ENCODE results near the gene CNTNAP2. TPM values are rescaled to one million over a fixed set of nuclear protein-coding genes. Genes with fewer than 3 reads are reported as not detected.
A peak's percentile ranks its signal among the peaks of the same experiment; 100 is the strongest.
"Not testable (repeated sequence)": the region's sequence is repeated elsewhere in the genome, so short reads cannot be mapped to it uniquely, and the experiment has no call there.

The CNTNAP2 gene
- total RNA-seq, 2 donors from 2014 or later = 0.37 TPM; not detected in 1

DNA sequence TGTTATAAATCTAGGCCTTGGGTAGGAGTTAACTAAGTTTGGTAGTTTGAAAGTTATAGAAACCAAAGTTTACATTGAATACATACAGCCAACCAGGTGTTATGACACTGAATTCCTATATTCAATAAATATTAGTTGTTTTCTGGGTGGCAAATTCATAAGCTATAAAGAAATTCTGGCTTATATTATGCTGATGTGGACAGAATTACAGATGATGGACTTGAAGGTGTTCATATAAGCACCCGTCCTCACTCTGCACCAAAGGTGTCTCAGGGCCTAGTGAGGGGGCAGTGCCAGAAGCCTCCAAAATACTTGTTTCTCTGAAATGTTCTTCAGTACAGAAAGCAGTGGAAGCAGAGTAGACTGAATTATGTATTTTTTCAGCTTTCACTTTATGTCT is 973.0 kb downstream of the CNTNAP2 start:
- no peak overlapping the region for H3K27ac Mint-ChIP-seq
- H3K27me3 Mint-ChIP-seq = no peaks in the 10 kb centered on the region
- no peak overlapping the region for H3K4me3 Mint-ChIP-seq
- H3K4me1 Mint-ChIP-seq = no peaks in the 10 kb centered on the region
- no peaks in the 10 kb centered on the region for H3K9me3 ChIP-seq (ENCODE audit: control insufficient read depth, low read length, poor library complexity, severe bottlenecking)
- no peaks in the 10 kb centered on the region for H3K36me3 Mint-ChIP-seq (ENCODE audit: low read depth)
- ATAC-seq = no peak
- no peak for DNase-seq

DNA sequence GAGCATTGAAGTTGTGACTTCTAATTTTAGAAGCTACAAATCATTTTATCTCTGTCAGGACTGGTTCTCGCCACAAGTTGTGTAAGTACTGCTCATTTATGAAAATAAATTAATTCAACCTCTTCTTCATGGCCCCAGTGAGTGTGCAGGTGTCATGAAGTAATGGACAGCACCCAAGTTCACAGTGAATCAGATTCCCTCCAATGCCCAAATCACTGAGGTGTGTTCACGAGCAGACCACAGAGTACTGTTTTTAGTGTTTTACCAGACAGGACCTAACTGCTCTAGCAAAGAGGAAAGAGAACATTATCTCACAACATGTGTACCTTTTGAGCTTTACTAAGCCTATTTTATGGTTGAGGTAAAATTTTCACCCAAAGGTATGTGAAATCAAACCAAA is 980.0 kb downstream of the CNTNAP2 start:
- no peak for DNase-seq
- Mint-ChIP-seq H3K36me3 (ENCODE audit: low read depth) (no peaks in the 10 kb centered on the region), H3K4me3 (no peak overlapping the region), H3K27me3 (no peaks in the 10 kb centered on the region), H3K27ac (no peak overlapping the region), H3K4me1 (no peaks in the 10 kb centered on the region)
- no peaks in the 10 kb centered on the region for H3K9me3 ChIP-seq (ENCODE audit: control insufficient read depth, low read length, poor library complexity, severe bottlenecking)
- no peak for ATAC-seq

DNA sequence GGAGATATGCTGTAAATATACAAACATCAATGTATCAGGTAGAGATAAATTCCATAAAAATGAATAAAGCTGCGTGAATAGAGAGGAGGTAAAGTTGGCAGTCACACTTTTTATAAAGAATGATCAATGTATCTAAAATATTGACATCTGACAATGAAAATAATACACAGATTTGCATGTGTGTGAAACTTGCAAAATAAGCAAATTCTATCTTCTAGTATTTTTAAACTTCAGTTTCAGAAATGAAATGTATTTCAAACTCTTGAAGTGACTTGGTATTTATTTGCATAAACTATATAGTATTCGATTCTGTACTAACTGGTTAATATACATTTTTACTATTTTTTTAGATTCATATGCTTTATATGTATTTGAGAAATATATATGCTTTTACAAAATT is 986.6 kb downstream of the CNTNAP2 start:
- H3K9me3 ChIP-seq (ENCODE audit: control insufficient read depth, low read length, poor library complexity, severe bottlenecking) = no peaks in the 10 kb centered on the region
- Mint-ChIP-seq H3K4me1 (no peaks in the 10 kb centered on the region), H3K36me3 (ENCODE audit: low read depth) (no peaks in the 10 kb centered on the region), H3K27ac (no peak overlapping the region), H3K27me3 (no peaks in the 10 kb centered on the region), H3K4me3 (no peak overlapping the region)
- DNase-seq = no peak
- no peak for ATAC-seq

DNA sequence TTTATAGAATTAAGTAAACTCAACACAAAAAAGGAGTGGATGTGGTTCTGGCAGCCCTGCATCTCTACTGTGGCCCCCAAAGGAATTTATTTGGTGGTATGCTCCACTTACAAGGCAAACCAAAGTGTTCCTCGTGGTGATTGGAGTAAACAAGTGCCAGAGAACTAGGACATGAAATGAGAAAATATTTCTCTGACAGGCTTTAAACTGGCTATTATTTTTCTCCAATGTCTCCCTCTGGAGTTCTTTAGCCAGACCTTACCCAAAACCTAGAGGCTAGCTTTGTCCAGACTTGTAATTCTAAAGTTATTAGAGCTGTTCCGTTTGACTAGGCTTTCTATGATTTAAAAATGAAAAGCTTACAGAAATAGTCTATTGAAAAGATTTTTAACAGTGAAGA is 990.1 kb downstream of the CNTNAP2 start:
- no peaks in the 10 kb centered on the region for H3K4me1 Mint-ChIP-seq
- ATAC-seq = no peak
- H3K9me3 ChIP-seq (ENCODE audit: control insufficient read depth, low read length, poor library complexity, severe bottlenecking) = no peaks in the 10 kb centered on the region
- no peak overlapping the region for H3K27ac Mint-ChIP-seq
- H3K4me3 Mint-ChIP-seq = no peak overlapping the region
- no peaks in the 10 kb centered on the region for H3K36me3 Mint-ChIP-seq (ENCODE audit: low read depth)
- no peaks in the 10 kb centered on the region for H3K27me3 Mint-ChIP-seq
- no peak for DNase-seq

DNA sequence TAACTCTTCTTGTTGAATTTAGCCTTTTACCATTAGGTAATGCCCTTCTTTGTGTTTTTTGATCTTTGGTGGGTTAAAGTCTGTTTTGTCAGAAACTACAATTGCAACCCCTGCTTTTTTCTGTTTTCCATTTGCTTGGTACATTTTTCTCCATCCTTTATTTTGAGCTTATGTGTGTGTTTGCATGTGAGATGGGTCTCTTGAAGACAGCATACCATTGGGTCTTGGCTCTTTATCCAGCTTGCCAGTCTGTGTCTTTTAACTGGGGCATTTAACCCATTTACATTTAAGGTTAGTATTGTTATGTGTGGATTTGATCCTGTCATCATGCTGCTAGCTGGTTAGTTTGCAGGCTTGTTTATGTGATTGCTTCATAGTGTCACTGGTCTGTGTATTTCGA is 997.9 kb downstream of the CNTNAP2 start:
- not testable (repeated sequence) for ATAC-seq; H3K9me3 ChIP-seq (ENCODE audit: control insufficient read depth, low read length, poor library complexity, severe bottlenecking); H3K27me3 Mint-ChIP-seq; H3K4me1 Mint-ChIP-seq; H3K36me3 Mint-ChIP-seq (ENCODE audit: low read depth); H3K4me3 Mint-ChIP-seq; H3K27ac Mint-ChIP-seq; DNase-seq

DNA sequence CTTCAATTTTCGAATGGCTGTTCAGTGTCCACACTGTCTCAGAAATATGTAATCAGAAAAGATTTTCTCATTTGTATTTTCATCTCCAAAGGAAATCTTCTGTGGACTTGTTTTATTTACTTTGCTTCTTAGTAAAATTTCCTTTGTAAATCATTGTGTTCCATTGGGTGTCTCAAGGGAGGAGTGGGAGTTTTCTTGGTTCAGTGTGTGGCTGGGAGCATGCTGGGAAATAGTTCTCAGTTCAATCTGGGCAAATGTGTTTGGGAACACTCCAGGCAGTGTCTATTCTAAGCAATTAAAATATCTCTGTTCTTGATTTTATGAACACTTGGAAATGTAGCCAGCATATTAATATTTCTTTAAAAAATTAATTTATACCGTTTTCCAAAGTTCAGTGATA is 1019.8 kb downstream of the CNTNAP2 start:
- Mint-ChIP-seq H3K4me3 (no peak overlapping the region), H3K36me3 (ENCODE audit: low read depth) (no peaks in the 10 kb centered on the region), H3K27me3 (no peaks in the 10 kb centered on the region), H3K4me1 (no peaks in the 10 kb centered on the region), H3K27ac (no peak overlapping the region)
- H3K9me3 ChIP-seq (ENCODE audit: control insufficient read depth, low read length, poor library complexity, severe bottlenecking) = no peaks in the 10 kb centered on the region
- no peak for ATAC-seq
- DNase-seq = no peak

DNA sequence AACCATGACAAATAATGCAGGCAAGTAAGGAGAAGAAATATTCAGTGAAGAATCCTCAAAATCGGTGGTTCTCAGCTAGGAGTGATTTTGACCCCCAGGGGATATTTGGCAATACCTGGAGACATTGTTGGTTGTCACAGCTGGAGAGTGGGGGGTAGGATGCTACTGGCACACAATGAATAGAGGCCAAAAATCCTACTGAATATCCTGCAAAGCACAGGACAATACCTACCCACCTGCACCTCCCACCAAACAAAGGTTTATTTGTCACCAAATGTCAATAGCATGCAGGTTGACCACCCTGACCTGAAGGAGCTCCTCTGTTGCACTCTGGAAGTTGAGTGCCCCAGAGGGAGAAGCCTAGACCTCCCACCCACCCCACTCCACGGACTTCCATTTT is 1028.6 kb downstream of the CNTNAP2 start:
- H3K36me3 Mint-ChIP-seq (ENCODE audit: low read depth) = no peaks in the 10 kb centered on the region
- ATAC-seq (no peak), DNase-seq (no peak)
- no peaks in the 10 kb centered on the region for H3K9me3 ChIP-seq (ENCODE audit: control insufficient read depth, low read length, poor library complexity, severe bottlenecking)
- no peak overlapping the region for H3K27ac Mint-ChIP-seq
- no peaks in the 10 kb centered on the region for H3K4me1 Mint-ChIP-seq
- H3K4me3 Mint-ChIP-seq = no peak overlapping the region
- no peaks in the 10 kb centered on the region for H3K27me3 Mint-ChIP-seq

DNA sequence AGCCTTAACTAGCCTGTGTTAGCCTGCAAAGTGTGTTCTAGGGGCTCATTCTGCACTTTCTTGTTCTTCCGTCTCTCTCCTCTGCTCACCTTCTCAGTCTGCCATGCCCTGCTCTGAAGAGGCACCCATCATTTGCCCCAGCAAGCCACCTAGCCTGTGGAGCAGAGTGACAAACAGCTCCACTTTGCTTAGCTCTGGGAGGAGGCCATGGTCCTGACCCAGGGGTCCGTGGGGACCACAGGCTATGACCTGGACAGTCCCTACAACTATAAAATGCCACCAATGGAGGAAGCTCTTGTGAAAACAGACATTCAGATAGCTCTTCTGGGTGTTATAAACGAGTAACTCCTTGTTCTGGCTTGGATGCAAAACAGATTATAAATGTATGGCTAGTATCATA is 1029.6 kb downstream of the CNTNAP2 start:
- Mint-ChIP-seq H3K27me3 (no peaks in the 10 kb centered on the region), H3K4me1 (no peaks in the 10 kb centered on the region), H3K36me3 (ENCODE audit: low read depth) (no peaks in the 10 kb centered on the region), H3K4me3 (no peak overlapping the region), H3K27ac (no peak overlapping the region)
- no peaks in the 10 kb centered on the region for H3K9me3 ChIP-seq (ENCODE audit: control insufficient read depth, low read length, poor library complexity, severe bottlenecking)
- ATAC-seq (no peak), DNase-seq (no peak)

DNA sequence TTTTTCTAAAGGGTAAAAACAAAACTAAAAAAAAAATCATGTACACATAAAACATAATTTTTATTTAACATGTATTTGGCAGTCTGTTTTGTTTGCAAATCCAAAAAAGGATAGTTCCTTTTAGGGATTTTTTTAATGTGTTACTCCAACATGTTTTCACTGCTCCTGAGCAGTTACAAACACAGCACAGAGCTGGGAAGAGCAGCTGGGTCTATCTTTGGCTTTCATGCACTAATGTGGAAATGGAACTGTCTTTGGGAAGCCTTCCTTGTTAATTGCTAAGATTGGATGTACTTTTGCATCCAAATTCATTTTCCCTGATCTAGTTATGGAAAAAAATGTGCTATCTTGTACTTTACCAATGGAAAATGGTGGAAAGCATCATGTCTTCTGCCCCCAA is 1035.1 kb downstream of the CNTNAP2 start:
- H3K27me3 Mint-ChIP-seq = no peaks in the 10 kb centered on the region
- no peaks in the 10 kb centered on the region for H3K4me1 Mint-ChIP-seq
- no peak for DNase-seq
- no peak overlapping the region for H3K27ac Mint-ChIP-seq
- H3K36me3 Mint-ChIP-seq (ENCODE audit: low read depth) = no peaks in the 10 kb centered on the region
- H3K4me3 Mint-ChIP-seq = no peak overlapping the region
- no peaks in the 10 kb centered on the region for H3K9me3 ChIP-seq (ENCODE audit: control insufficient read depth, low read length, poor library complexity, severe bottlenecking)
- no peak for ATAC-seq

DNA sequence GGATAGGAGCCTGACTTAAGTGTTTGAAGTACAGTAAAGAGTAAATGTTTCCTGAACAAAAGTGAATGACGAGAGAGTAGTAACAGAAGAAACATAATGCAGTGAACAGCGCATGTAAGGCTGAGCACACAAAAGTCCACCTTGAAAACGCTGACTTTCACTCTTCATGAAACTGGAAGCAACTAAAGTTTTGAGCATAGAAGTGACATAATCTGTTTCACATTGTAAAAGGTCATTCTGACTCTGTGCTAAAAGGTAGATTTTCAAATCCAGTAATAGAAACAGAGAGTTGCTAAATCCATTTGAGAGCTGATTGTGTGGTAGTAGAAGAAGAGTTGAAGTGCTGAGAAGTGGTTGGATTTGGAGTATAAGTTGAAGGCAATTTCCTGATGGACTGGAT is 1037.0 kb downstream of the CNTNAP2 start:
- no peaks in the 10 kb centered on the region for H3K9me3 ChIP-seq (ENCODE audit: control insufficient read depth, low read length, poor library complexity, severe bottlenecking)
- no peak overlapping the region for H3K27ac Mint-ChIP-seq
- H3K4me1 Mint-ChIP-seq = no peaks in the 10 kb centered on the region
- H3K36me3 Mint-ChIP-seq (ENCODE audit: low read depth) = no peaks in the 10 kb centered on the region
- H3K27me3 Mint-ChIP-seq = no peaks in the 10 kb centered on the region
- no peak overlapping the region for H3K4me3 Mint-ChIP-seq
- ATAC-seq = no peak
- no peak for DNase-seq

DNA sequence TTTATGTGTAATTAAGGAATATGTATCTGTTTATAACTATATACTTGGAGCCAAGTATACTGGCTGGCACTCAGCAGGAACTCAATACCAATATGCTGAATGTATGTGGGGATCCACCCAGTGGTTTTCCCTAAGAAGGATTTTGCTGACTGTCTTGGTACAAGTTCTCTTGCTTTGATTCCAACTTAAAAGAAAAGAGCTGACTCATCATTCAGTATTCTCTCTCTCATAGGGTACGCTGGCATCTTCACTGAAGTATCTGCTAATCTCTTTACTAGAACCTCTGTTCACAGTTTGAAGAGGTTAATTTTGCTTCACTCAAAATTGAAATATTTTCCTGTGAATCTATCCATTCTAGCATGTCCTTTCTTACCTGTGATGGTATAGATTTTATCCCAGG is 1044.8 kb downstream of the CNTNAP2 start:
- DNase-seq (no peak), ATAC-seq (no peak)
- H3K36me3 Mint-ChIP-seq (ENCODE audit: low read depth) = no peaks in the 10 kb centered on the region
- no peak overlapping the region for H3K4me3 Mint-ChIP-seq
- H3K27ac Mint-ChIP-seq = no peak overlapping the region
- H3K9me3 ChIP-seq (ENCODE audit: control insufficient read depth, low read length, poor library complexity, severe bottlenecking) = no peaks in the 10 kb centered on the region
- H3K4me1 Mint-ChIP-seq = no peaks in the 10 kb centered on the region
- H3K27me3 Mint-ChIP-seq = no peaks in the 10 kb centered on the region

DNA sequence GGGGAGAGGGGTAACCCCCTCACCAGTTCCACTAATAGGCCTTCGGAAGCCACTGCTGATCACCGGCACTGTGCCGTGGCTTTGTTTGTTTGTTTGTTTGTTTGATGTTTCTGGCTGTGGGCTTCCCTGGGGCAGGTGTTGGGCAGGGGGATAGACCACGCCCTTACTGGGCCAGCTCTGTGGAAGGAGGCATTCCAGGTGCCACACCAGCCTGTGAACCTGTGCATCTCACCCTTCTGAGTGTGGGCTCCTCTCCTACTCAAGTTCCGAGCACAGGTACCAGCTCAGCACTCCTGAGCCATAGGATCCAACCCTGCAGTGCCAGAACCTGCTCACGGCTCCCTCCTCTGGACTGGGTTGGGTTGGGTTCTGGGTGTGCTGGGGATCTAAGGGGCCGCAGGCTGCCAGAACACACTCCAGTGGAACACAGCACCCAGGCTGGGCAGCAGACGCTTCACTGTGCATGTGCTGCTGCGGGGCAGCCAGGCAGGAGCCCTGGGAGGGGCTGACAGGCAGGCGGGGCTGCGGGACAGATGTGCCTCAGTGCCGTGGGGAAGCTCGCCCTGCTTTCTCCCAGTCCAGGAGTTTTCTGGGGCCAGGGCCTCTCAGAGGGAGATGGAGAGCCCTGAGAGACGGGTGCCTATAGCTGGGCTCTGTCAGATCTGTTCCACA is 1053.9 kb downstream of the CNTNAP2 start:
- H3K27ac Mint-ChIP-seq = no peak overlapping the region
- no peaks in the 10 kb centered on the region for H3K4me1 Mint-ChIP-seq
- DNase-seq (peak in 1 of 3 donors; percentile 10), ATAC-seq (no peak)
- H3K4me3 Mint-ChIP-seq = no peak overlapping the region
- no peaks in the 10 kb centered on the region for H3K9me3 ChIP-seq (ENCODE audit: control insufficient read depth, low read length, poor library complexity, severe bottlenecking)
- H3K27me3 Mint-ChIP-seq = no peaks in the 10 kb centered on the region
- no peaks in the 10 kb centered on the region for H3K36me3 Mint-ChIP-seq (ENCODE audit: low read depth)

DNA sequence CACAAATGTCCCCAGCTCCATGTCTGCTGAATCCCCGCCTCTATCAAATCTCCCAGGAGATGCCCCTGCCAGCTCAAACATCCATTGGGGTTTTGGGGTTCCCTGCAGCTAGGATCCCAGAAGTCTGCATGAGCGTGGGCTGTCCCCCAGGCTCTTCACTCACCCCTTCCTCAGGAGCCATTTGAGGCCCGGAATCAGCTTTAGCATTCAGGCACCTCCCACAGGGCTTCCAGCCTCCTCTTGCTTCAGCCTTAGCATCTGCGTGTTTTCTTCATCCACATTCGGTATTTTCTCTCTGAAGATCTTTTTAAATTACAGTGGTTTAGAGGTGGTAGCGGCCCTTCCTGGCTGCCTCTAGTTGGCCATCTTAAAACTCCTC is 1054.4 kb downstream of the CNTNAP2 start:
- ATAC-seq = no peak
- Mint-ChIP-seq H3K36me3 (ENCODE audit: low read depth) (no peaks in the 10 kb centered on the region), H3K4me1 (no peaks in the 10 kb centered on the region)

DNA sequence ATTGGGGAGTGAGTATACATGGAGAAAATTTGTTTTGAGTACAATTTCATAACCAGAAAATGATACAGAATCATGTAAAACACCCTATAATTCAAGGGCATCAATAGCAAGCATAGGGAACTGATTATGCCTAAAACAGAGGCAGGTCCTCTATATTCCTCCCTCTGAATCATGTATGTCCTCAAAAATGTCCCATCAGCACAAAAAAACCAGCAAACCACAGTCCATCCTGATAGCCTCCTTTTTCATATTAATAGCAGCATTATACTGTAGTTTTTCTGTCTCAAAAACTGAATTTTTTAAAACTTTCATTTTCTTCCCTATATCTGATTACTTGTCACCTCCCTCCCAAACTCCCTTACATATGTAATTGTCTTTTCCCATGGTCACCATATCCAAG is 1057.3 kb downstream of the CNTNAP2 start:
- Mint-ChIP-seq H3K4me3 (no peak overlapping the region), H3K27ac (no peak overlapping the region), H3K36me3 (ENCODE audit: low read depth) (no peaks in the 10 kb centered on the region), H3K4me1 (no peaks in the 10 kb centered on the region), H3K27me3 (no peaks in the 10 kb centered on the region)
- ATAC-seq = no peak
- no peaks in the 10 kb centered on the region for H3K9me3 ChIP-seq (ENCODE audit: control insufficient read depth, low read length, poor library complexity, severe bottlenecking)
- DNase-seq = no peak

More for the DNA sequence above, 1054.4 kb downstream of the CNTNAP2 start:
- H3K27me3 Mint-ChIP-seq = no peaks in the 10 kb centered on the region
- no peak overlapping the region for H3K4me3 Mint-ChIP-seq
- H3K27ac Mint-ChIP-seq = no peak overlapping the region
- no peaks in the 10 kb centered on the region for H3K9me3 ChIP-seq (ENCODE audit: control insufficient read depth, low read length, poor library complexity, severe bottlenecking)
- DNase-seq = no peak
